Measurements from ENCODE around the gene TBC1D7. TPM values are rescaled to one million over a fixed set of nuclear protein-coding genes. Genes with fewer than 3 reads are reported as not detected.

TBC1D7 gene
- total RNA-seq, 1 experiment from 2014 or later: 22.9 TPM

DNA sequence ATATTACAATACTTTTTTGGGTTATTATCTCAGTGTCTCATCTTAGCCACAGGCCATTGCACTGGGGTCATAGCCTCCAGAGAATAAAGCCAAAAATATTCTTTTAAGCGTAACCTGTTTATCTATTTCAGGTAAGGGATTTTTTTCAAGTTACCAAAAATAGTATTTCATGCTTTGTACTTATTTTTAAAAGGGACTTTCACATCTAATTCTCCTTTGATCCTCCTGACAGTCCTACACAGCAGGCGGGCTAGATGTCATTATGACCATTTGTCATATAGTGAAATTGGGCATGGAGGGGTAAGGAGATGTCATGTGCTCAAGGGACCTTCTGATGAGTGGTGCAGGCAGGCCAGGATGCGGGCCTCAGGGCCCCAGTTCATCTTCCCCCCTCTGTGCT lies 68.9 kb downstream of the TBC1D7 start:
- H3K9me3 ChIP-seq (replicated peaks): 0 out of 2 replicates have a peak, but pooled peaks cover 2% of the 10 kb centered on the region
- H3K36me3 ChIP-seq: no peaks in the 10 kb centered on the region
- no peaks in the 10 kb centered on the region; the same call in 1 of the 2 replicates for H3K27me3 ChIP-seq (replicated peaks)
- H3K4me1 ChIP-seq (replicated peaks): no peaks in the 10 kb centered on the region
- H3K27ac ChIP-seq: no peak overlapping the region
- H3K4me3 ChIP-seq: no peak overlapping the region
- DNase-seq (ENCODE audit: low read depth in 1 of 2, low spot score in 2 of 2): no peak

DNA sequence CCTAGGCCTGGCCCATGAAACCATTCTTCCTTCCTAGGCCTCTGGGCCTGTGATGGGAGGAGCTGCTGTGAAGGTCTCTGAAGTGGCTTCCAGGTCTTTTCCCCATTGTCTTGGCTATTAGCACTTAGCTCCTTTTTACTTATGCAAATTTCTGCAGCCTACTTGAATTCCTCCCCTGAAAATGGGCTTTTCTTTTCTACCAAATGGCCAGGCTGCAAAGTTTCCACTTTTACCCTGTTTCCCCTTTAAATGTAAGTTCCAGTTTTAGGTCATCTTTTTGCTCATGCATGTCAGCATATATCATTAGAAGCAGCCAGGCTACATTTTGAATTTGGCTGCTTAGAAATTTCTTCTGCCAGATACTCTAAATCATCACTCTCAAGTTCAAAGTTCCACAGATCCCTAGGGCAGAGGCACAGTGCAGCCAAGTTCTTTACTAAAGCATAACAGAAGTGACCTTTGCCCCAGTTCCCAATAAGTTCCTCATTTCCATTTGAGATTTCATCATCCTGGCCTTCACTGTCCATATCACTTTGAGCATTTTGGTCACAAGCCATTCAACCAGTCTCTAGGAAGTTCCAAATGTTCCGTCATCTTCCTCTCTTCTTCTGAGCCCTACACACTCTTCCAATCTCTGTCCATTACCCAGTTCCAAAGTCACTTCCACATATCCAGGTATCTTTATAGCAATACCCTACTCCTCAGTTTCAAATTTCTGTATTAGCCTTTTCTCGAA lies 71.9 kb downstream of the TBC1D7 start:
- Histone ChIP-seq H3K27me3 (replicated peaks) (no peaks in the 10 kb centered on the region; the same call in 1 of the 2 replicates), H3K4me3 (no peak overlapping the region), H3K36me3 (no peaks in the 10 kb centered on the region), H3K4me1 (replicated peaks) (no peaks in the 10 kb centered on the region), H3K27ac (no peak overlapping the region), H3K9me3 (replicated peaks) (0 out of 2 replicates have a peak, but pooled peaks cover 2% of the 10 kb centered on the region)
- no peak for DNase-seq (ENCODE audit: low read depth in 1 of 2, low spot score in 2 of 2)

Other genes with a start within 250 kb of the TBC1D7 start
- gene GFOD1, start 159.1 kb upstream of the TBC1D7 start, total RNA-seq (2014; rRNA removed; shearing (Covaris generic)): 10.8 and 13.2 TPM in 2 replicates
- gene SIRT5, start 246.1 kb upstream of the TBC1D7 start, total RNA-seq (2014; rRNA removed; shearing (Covaris generic)): 2.0 and 5.1 TPM in 2 replicates

All from SJSA1 (cell line).